Naive thymus-derived CD4-positive, alpha-beta T cell (primary cell): ENCODE measurements around the gene TLX1. TPM values are rescaled to one million over a fixed set of nuclear protein-coding genes. Genes with fewer than 3 reads are reported as not detected.

ENCODE experiments used
- ATAC-seq: fragments of 150-1000 bp; cut with Tn5 transposase; 2 replicates; pipeline ENCODE4 v1.10.0; 2021; ENCODE audit warnings: mild to moderate bottlenecking, moderate library complexity
- CTCF ChIA-PET: fragments of 350-600 bp; sonication (Branson Sonifier 250); formaldehyde crosslinking; loops from one replicate; lab custom pipeline; 2021; ENCODE audit warnings: antibody characterized with exemption; lab: Charles Lee
- POLR2A ChIA-PET: fragments of 350-600 bp; sonication (Branson Sonifier 250); formaldehyde crosslinking; loops from one replicate; lab custom pipeline; 2021; ENCODE audit warnings: antibody characterized with exemption, inconsistent platforms; lab: Charles Lee
- DNase-seq, 9 donors: peaks; one replicate each; pipeline versions ENCODE4 v3.0.0 to v3.0.0-alpha.2; 2020 to 2022; ENCODE audit warnings: mixed read lengths in 1 of 9
- H3K27ac ChIP-seq: one replicate; pipeline ENCODE4 v1.7.0; 2013; ENCODE audit warnings: mild to moderate bottlenecking, low read depth, low read length, moderate library complexity
- H3K27me3 ChIP-seq, 2 donors: one replicate each; pipeline ENCODE4 v1.7.0; 2013; ENCODE audit warnings: low read length in 2 of 2, mild to moderate bottlenecking in 2 of 2, moderate library complexity in 2 of 2; ENCODE audit not compliant: control insufficient read depth in 2 of 2, insufficient read depth in 2 of 2
- H3K36me3 ChIP-seq, 3 experiments: 1 replicate in 2 of 3; 2 replicates in 1 of 3; pipeline ENCODE4 v1.7.0; 2013; ENCODE audit warnings: low read length in 3 of 3, mild to moderate bottlenecking in 3 of 3, moderate library complexity in 1 of 3; ENCODE audit not compliant: insufficient read depth in 3 of 3, control insufficient read depth in 2 of 3
- H3K4me1 ChIP-seq, 2 donors: one replicate each; pipeline ENCODE4 v1.7.0; 2013; ENCODE audit warnings: low read length in 2 of 2, mild to moderate bottlenecking in 2 of 2, moderate library complexity in 1 of 2; ENCODE audit not compliant: control insufficient read depth in 2 of 2, insufficient read depth in 2 of 2
- H3K4me3 ChIP-seq: 2 replicates; pipeline ENCODE4 v1.7.0; 2013; ENCODE audit warnings: mild to moderate bottlenecking, low read length
- H3K9me3 ChIP-seq, 3 experiments: 1 replicate in 2 of 3; 2 replicates in 1 of 3; pipeline ENCODE4 v1.7.0; 2013; ENCODE audit warnings: low read length in 3 of 3; ENCODE audit not compliant: control insufficient read depth in 2 of 3
- H3K27ac Mint-ChIP-seq, 9 donors: one replicate each; pipeline ENCODE4 v1.8.0; 2020 to 2022; ENCODE audit warnings: mixed read lengths in 9 of 9, mild to moderate bottlenecking in 8 of 9, moderate library complexity in 5 of 9, inconsistent platforms in 2 of 9
- H3K27me3 Mint-ChIP-seq, 5 donors: one replicate each; pipeline ENCODE4 v1.8.0; 2021 to 2022; ENCODE audit warnings: mixed read lengths in 5 of 5, mild to moderate bottlenecking in 1 of 5
- H3K36me3 Mint-ChIP-seq, 5 donors: one replicate each; pipeline ENCODE4 v1.8.0; 2020 to 2022; ENCODE audit warnings: mixed read lengths in 5 of 5, mild to moderate bottlenecking in 3 of 5, inconsistent platforms in 1 of 5
- H3K4me1 Mint-ChIP-seq, 7 donors: one replicate each; pipeline ENCODE4 v1.8.0; 2020 to 2022; ENCODE audit warnings: mixed read lengths in 7 of 7, mild to moderate bottlenecking in 3 of 7, inconsistent platforms in 1 of 7
- H3K4me3 Mint-ChIP-seq, 10 donors: one replicate each; pipeline ENCODE4 v1.8.0; 2020 to 2022; ENCODE audit warnings: mild to moderate bottlenecking in 10 of 10, mixed read lengths in 10 of 10, moderate library complexity in 6 of 10, inconsistent platforms in 2 of 10
- H3K9me3 Mint-ChIP-seq, 11 donors: one replicate each; pipeline ENCODE4 v1.8.0; 2020 to 2022; ENCODE audit warnings: mixed read lengths in 11 of 11, mild to moderate bottlenecking in 4 of 11, inconsistent platforms in 1 of 11, moderate library complexity in 1 of 11
- intact Hi-C, 2 donors: fragments of 100-400 bp; cut with micrococcal nuclease; formaldehyde crosslinking; loops; one replicate each; pipeline ENCODE4 v1.15.1; 2023
- polyA plus RNA-seq, 2 donors: library from polyadenylated mRNA; unstranded; fragments of 300-500 nt; fragmentation: Illumina TruSeq; gene quantifications; one replicate each; pipeline ENCODE4 v1.2.3, GENCODE V29; 2021
- total RNA-seq, 6 experiments: library from RNA in 5 of 6; stranded (reverse) in 5 of 6; gene quantifications; 1 replicate in 5 of 6; 2 replicates in 1 of 6; pipeline ENCODE4 v1.2.3 and lab custom pipeline; 2021 to 2026

The TLX1 gene
- not detected for total RNA-seq
- not detected for polyA plus RNA-seq
- total RNA-seq (lab: John Stamatoyannopoulos, UW), result not detected

DNA sequence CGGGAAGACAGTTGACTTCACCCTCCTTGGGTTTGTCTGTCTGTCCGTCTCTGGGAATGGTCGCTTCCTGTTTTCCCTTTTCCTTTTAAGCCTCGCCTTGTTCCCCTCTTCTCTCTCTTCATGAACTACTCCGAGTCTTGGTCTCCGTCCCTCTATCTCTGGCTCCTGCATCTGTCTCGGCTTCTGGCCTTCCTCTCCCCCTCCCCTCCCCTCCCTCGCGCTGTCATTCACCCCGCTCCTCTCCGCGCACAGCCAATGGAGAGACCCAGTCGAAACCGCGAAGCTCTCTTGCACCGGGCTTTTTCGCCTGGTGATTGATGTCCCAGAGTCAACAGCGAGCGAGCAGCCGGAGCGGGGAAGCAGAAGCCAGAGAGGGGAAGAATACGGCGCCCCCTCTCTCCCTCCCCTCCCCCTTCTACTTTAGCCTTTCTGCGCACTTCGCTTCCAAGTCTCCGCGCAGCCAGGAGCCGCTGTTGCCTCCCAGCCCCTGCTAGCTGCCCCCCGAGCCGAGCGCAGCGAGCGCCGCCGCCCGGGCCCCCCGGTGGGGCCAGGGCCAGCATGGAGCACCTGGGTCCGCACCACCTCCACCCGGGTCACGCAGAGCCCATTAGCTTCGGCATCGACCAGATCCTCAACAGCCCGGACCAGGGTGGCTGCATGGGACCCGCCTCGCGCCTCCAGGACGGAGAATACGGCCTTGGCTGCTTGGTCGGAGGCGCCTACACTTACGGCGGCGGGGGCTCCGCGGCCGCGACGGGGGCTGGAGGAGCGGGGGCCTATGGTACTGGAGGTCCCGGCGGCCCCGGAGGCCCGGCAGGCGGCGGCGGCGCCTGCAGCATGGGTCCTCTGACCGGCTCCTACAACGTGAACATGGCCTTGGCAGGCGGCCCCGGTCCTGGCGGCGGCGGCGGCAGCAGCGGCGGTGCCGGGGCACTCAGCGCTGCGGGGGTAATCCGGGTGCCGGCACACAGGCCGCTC, at the start of gene TLX1:
Gene TLX1, plus strand, starts transcription at position 317 of the 978 bp plus-strand sequence. Its CDS starts 242 bp downstream, at position 559.
- Histone ChIP-seq H3K4me3 (no peak within 1 kb of the TSS), H3K27ac (no peak within 1 kb of the TSS), H3K36me3 (no peaks in the 10 kb centered on the region), H3K4me1 (peaks cover 0 to 23% of the 10 kb centered on the region in 2 donors), H3K27me3 (peaks cover 11 to 26% of the 10 kb centered on the region in 2 donors), H3K9me3 (no peaks in the 10 kb centered on the region)
- CTCF ChIA-PET, result interaction anchor here (1.0 kb wide), 1 partner anchor 35 kb away, joined by 4 read pairs; no protein-coding TSS in a partner anchor
- Mint-ChIP-seq H3K4me1 (peaks cover 16 to 40% (median 28%) of the 10 kb centered on the region in 7 donors), H3K27me3 (peaks cover 75 to 89% (median 83%) of the 10 kb centered on the region in 5 donors), H3K9me3 (peaks cover 0 to 2% (median 0%) of the 10 kb centered on the region in 11 donors), H3K4me3 (peak within 1 kb of the TSS in 9 of 10 donors; percentile 58 to 81 (median 75)), H3K36me3 (peaks cover 0 to 5% (median 0%) of the 10 kb centered on the region in 5 donors), H3K27ac (peak within 1 kb of the TSS in 1 of 9 donors; percentile 18)
- POLR2A ChIA-PET, result no interaction called here
- intact Hi-C loops, result no loop called here
- ATAC-seq (peak; percentile 38), DNase-seq (no peak)

DNA sequence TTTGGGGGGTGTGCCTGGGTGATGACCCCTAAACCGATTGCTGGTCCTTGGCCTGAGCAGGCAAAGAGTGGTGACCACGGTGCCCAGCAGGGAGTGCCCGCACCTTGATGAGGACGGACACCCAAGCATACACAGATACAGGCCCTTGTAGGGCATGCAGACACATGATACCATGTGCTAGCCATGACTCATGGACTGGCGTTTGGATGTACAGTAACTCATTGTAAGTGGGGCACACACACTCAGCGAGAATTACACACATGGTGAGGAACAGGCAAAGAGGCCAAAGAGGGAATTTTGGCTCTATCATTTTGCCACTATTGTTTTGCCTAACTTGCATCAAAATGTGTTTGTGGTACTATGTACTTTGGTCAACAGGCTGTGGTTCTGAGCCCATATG, 45.3 kb upstream of the TLX1 start:
- intact Hi-C loops, result no loop called here

DNA sequence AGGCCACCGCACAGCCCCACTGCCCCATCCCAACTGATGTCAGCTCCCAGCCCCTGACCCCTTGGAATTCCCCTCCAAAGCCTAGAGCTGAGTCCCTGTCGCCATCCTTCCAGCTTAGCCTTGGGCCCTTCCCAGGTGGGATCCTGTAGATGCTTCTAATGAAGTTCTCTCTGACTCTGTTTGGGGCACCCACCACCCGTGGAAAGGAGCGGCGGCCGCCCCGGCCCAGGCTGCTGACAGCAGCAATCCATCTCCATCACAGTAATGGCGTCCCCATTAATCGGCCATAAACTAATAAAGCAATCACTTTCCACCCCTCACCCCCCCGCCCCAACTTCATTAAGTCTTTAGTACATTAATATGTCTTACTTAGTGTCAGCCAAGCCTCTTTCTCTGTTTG, 43.7 kb upstream of the TLX1 start:
- no peaks in the 10 kb centered on the region for H3K4me1 Mint-ChIP-seq
- no peak overlapping the region for H3K27ac Mint-ChIP-seq
- H3K27me3 ChIP-seq, result peaks cover 0 to 5% of the 10 kb centered on the region in 2 donors
- no peak for DNase-seq
- intact Hi-C loops, result no loop called here
- no peaks in the 10 kb centered on the region for H3K9me3 Mint-ChIP-seq
- no peak overlapping the region for H3K27ac ChIP-seq
- ChIA-PET POLR2A (no interaction called here), CTCF (interaction anchor here (1.7 kb wide), 1 partner anchor 9 kb away, joined by 5 read pairs; no protein-coding TSS in a partner anchor)
- no peaks in the 10 kb centered on the region for H3K4me1 ChIP-seq
- H3K27me3 Mint-ChIP-seq, result peaks cover 55 to 72% (median 65%) of the 10 kb centered on the region in 5 donors
- no peak overlapping the region for H3K4me3 ChIP-seq
- H3K9me3 ChIP-seq, result no peaks in the 10 kb centered on the region
- H3K4me3 Mint-ChIP-seq, result no peak overlapping the region
- H3K36me3 Mint-ChIP-seq, result no peaks in the 10 kb centered on the region
- no peak for ATAC-seq
- no peaks in the 10 kb centered on the region for H3K36me3 ChIP-seq

More for the DNA sequence above, 45.3 kb upstream of the TLX1 start:
- Histone ChIP-seq H3K27me3 (peaks cover 0 to 5% of the 10 kb centered on the region in 2 donors), H3K9me3 (no peaks in the 10 kb centered on the region), H3K27ac (no peak overlapping the region), H3K4me3 (no peak overlapping the region), H3K4me1 (no peaks in the 10 kb centered on the region), H3K36me3 (no peaks in the 10 kb centered on the region)
- H3K27ac Mint-ChIP-seq, result no peak overlapping the region
- DNase-seq (no peak), ATAC-seq (no peak)
- no peak overlapping the region for H3K4me3 Mint-ChIP-seq
- POLR2A ChIA-PET, result no interaction called here
- H3K4me1 Mint-ChIP-seq, result no peaks in the 10 kb centered on the region
- H3K9me3 Mint-ChIP-seq, result no peaks in the 10 kb centered on the region
- peaks cover 0 to 7% (median 0%) of the 10 kb centered on the region in 5 donors for H3K36me3 Mint-ChIP-seq
- peaks cover 42 to 70% (median 60%) of the 10 kb centered on the region in 5 donors for H3K27me3 Mint-ChIP-seq
- CTCF ChIA-PET, result interaction anchor here (1.3 to 2.1 kb wide), 2 partner anchors 10 to 56 kb away, joined by 4 to 10 read pairs; no protein-coding TSS in a partner anchor

DNA sequence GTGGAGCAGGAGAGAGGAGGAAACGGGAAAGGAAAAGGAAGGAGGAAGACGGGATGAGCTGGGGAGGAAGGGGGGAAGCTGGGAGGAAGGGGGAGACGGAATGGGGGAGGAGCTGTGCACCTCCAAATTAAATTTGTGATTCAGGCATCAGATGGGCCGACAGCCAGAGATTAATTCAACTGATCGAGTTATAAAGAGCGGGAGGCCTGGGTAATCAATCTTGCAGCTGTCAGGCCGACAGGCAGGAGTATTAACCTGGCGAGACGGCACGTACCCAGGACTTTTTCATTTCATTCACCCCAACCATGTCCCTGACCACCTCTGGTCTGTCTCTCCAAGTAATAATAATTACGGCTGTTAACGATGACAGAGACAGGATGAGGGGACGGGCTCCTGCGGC, 43.1 kb upstream of the TLX1 start:
- CTCF ChIA-PET, result interaction anchor here (0.7 to 1.7 kb wide), 4 partner anchors 8 to 72 kb away, joined by 3 to 9 read pairs (median 4); no protein-coding TSS in a partner anchor
- intact Hi-C loops, result no loop called here
- H3K36me3 Mint-ChIP-seq, result no peaks in the 10 kb centered on the region
- H3K36me3 ChIP-seq, result no peaks in the 10 kb centered on the region
- H3K9me3 ChIP-seq, result no peaks in the 10 kb centered on the region
- peaks cover 0 to 5% of the 10 kb centered on the region in 2 donors for H3K27me3 ChIP-seq
- H3K4me1 ChIP-seq, result no peaks in the 10 kb centered on the region
- H3K4me3 ChIP-seq, result no peak overlapping the region
- no peak overlapping the region for H3K4me3 Mint-ChIP-seq
- POLR2A ChIA-PET, result no interaction called here
- DNase-seq (no peak), ATAC-seq (no peak)
- no peaks in the 10 kb centered on the region for H3K9me3 Mint-ChIP-seq
- no peak overlapping the region for H3K27ac Mint-ChIP-seq
- no peaks in the 10 kb centered on the region for H3K4me1 Mint-ChIP-seq
- H3K27ac ChIP-seq, result no peak overlapping the region
- H3K27me3 Mint-ChIP-seq, result peaks cover 56 to 72% (median 61%) of the 10 kb centered on the region in 5 donors

DNA sequence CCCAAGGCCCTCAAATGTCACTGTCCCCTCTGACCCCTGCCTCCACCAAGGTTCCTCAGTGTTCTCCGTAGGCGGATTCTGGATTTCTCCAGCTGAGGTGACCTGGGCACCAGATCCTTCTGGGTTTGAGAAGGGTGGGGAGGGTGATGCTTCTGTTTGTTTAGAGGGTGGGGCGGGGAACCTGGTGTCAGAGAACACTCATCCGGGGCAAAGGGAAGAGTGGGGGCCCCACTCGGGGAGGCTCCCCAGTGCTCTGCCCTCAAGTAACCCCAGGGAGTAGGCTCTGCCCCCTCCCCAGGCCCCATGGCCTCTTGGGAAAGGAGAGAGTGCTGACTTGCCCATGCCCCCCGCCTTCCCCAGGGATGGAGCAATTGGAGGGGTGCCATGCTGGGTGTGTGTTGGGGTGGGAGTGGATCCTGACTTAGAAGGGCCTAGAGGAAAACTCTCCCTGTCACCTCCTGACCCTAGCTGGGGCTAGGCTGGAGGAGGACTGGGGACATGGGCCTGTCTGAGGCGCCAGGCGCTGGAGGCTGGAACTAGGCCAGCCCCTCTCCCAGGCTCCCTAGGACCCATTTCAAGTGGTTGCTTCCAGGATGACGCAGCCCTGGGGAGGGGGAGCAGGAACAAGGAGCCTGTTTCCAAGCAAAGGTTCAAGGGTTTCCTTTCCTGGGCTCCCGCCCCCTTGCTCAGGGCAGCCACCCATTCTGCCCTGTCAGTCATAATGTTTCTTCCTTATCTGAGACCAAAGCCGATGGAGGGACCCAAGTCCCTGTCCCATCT, 41.4 kb upstream of the TLX1 start:
- ChIA-PET POLR2A (no interaction called here), CTCF (interaction anchor here (1.7 to 10.3 kb wide), 2 partner anchors 52 kb away, joined by 9 to 204 read pairs; no protein-coding TSS in a partner anchor)
- Histone ChIP-seq H3K4me3 (no peak overlapping the region), H3K9me3 (no peaks in the 10 kb centered on the region), H3K36me3 (no peaks in the 10 kb centered on the region), H3K27ac (no peak overlapping the region), H3K27me3 (peaks cover 0 to 5% of the 10 kb centered on the region in 2 donors), H3K4me1 (no peaks in the 10 kb centered on the region)
- Mint-ChIP-seq H3K27ac (no peak overlapping the region), H3K9me3 (no peaks in the 10 kb centered on the region), H3K4me3 (no peak overlapping the region), H3K36me3 (no peaks in the 10 kb centered on the region), H3K27me3 (peaks cover 49 to 65% (median 60%) of the 10 kb centered on the region in 5 donors), H3K4me1 (no peaks in the 10 kb centered on the region)
- no peak for ATAC-seq
- DNase-seq, result no peak
- intact Hi-C loops, result no loop called here

DNA sequence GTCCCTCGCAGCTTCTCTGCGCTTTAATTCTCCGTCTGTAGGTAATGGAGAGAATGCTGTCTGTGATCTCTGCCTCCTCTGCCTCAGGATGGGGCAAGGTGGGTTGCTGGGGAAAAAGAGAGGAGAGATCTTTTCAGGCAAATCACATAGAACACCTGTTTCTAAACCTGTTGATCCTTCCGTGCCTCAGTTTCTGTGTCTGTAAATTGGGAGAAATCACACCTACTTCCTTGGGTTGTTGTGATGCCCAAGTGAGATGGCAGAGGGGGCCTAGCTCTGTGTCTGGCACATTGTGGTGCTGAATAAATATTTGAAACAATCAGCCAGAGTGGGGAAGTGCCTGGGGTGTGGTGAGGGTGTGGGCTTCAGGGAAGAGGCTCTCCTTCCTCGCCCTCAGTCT, 40.5 kb upstream of the TLX1 start:
- peaks cover 0 to 5% of the 10 kb centered on the region in 2 donors for H3K27me3 ChIP-seq
- H3K4me1 Mint-ChIP-seq, result peaks cover 0 to 2% (median 0%) of the 10 kb centered on the region in 7 donors
- peaks cover 55 to 64% (median 58%) of the 10 kb centered on the region in 5 donors for H3K27me3 Mint-ChIP-seq
- H3K4me3 Mint-ChIP-seq, result no peak overlapping the region
- ATAC-seq (no peak), DNase-seq (no peak)
- H3K9me3 ChIP-seq, result no peaks in the 10 kb centered on the region
- no peak overlapping the region for H3K27ac ChIP-seq
- ChIA-PET POLR2A (no interaction called here), CTCF (interaction anchor here (0.5 to 10.3 kb wide), 2 partner anchors 51 to 1959 kb away, joined by 3 to 204 read pairs; no protein-coding TSS in a partner anchor)
- no peaks in the 10 kb centered on the region for H3K36me3 Mint-ChIP-seq
- no peak overlapping the region for H3K27ac Mint-ChIP-seq
- intact Hi-C loops, result no loop called here
- no peaks in the 10 kb centered on the region for H3K9me3 Mint-ChIP-seq
- H3K4me1 ChIP-seq, result peaks cover 3% of the 10 kb centered on the region in 2 donors
- no peaks in the 10 kb centered on the region for H3K36me3 ChIP-seq
- no peak overlapping the region for H3K4me3 ChIP-seq
